Endodermal cell (in vitro differentiated cells): Measurements from ENCODE around the gene ATP6AP1. TPM values are rescaled to one million over a fixed set of nuclear protein-coding genes. Genes with fewer than 3 reads are reported as not detected.

Source experiments
- DNase-seq: peaks from one replicate; pipeline ENCODE4 v3.0.0-alpha.2; 2017
- H3K27ac ChIP-seq: 2 replicates; pipeline ENCODE4 v1.5.1; 2013; ENCODE audit warnings: mild to moderate bottlenecking, low read depth, low read length, moderate library complexity
- H3K27me3 ChIP-seq: 2 replicates; pipeline ENCODE4 v1.6.1; 2013; ENCODE audit warnings: mild to moderate bottlenecking, low read length, moderate library complexity; ENCODE audit not compliant: insufficient read depth, control insufficient read depth, poor library complexity, severe bottlenecking
- H3K36me3 ChIP-seq: 2 replicates; pipeline ENCODE4 v1.7.0; 2013; ENCODE audit warnings: mild to moderate bottlenecking, low read length, moderate library complexity; ENCODE audit not compliant: control insufficient read depth, insufficient read depth
- H3K4me1 ChIP-seq: one replicate; pipeline ENCODE4 v1.7.0; 2013; ENCODE audit warnings: low read length; ENCODE audit not compliant: control insufficient read depth, insufficient read depth
- H3K4me3 ChIP-seq: 2 replicates; pipeline ENCODE4 v1.5.1; 2013; ENCODE audit warnings: mild to moderate bottlenecking, low read length, moderate library complexity
- H3K9ac ChIP-seq: 2 replicates; pipeline ENCODE4 v1.6.1; 2013; ENCODE audit warnings: mild to moderate bottlenecking, low read length, moderate library complexity; ENCODE audit not compliant: poor library complexity, severe bottlenecking; ENCODE audit errors: extremely low read depth
- H3K9me3 ChIP-seq: 2 replicates; pipeline ENCODE4 v1.6.1; 2013; ENCODE audit warnings: mild to moderate bottlenecking, low read length, moderate library complexity; ENCODE audit not compliant: control insufficient read depth
- H3K27ac Mint-ChIP-seq: 2 replicates; pipeline ENCODE4 v1.8.0; 2020; ENCODE audit warnings: mixed read lengths
- H3K27me3 Mint-ChIP-seq: 2 replicates; pipeline ENCODE4 v1.8.0; 2021; ENCODE audit warnings: mild to moderate bottlenecking, mixed read lengths; ENCODE audit not compliant: insufficient read depth
- H3K36me3 Mint-ChIP-seq: 2 replicates; pipeline ENCODE4 v1.8.0; 2020; ENCODE audit warnings: low read depth, mixed read lengths
- H3K4me1 Mint-ChIP-seq: 2 replicates; pipeline ENCODE4 v1.8.0; 2020; ENCODE audit warnings: mixed read lengths
- H3K4me3 Mint-ChIP-seq: 2 replicates; pipeline ENCODE4 v1.8.0; 2020; ENCODE audit warnings: mild to moderate bottlenecking, moderate library complexity, mixed read lengths
- H3K9me3 Mint-ChIP-seq: 2 replicates; pipeline ENCODE4 v1.8.0; 2020; ENCODE audit warnings: mild to moderate bottlenecking, mixed read lengths
- CTCF ChIP-seq: fragments of 200-600 bp; sonication (generic); conservative IDR thresholded peaks from 2 replicates; pipeline ENCODE4 v1.5.0; 2021; ENCODE audit warnings: antibody characterized with exemption, mild to moderate bottlenecking
- WGBS, 2 experiments: methylation state at CpG; one replicate each; pipeline versions ENCODE4 v1.1.5 to v1.1.7; 2013; ENCODE audit warnings: missing lambda C conversion rate in 2 of 2, mixed read lengths in 1 of 2; ENCODE audit not compliant: insufficient coverage in 1 of 2, insufficient read length in 1 of 2; 5-methylcytosine and 5-hydroxymethylcytosine counted together
- total RNA-seq, 2 donors: library from RNA; stranded (reverse); fragmentation: NEBNext Ultra II Directional in 1 of 2; extraction: Animal tissue kit (Norgen Biotek cat#: 25700) in 1 of 2; gene quantifications; 2 replicates in 1 of 2; 3 replicates in 1 of 2; pipeline ENCODE4 v1.2.1, GENCODE V29; 2021

The ATP6AP1 gene
- total RNA-seq, 2 donors from 2014 or later: 61.6 to 66.8 TPM

GRCh38 chrX:154440623-154441357 is 12.3 kb downstream of the ATP6AP1 start:
- H3K4me1 Mint-ChIP-seq: no peaks in the 10 kb centered on the region
- Histone ChIP-seq H3K4me3 (no peak overlapping the region), H3K9ac (no peak overlapping the region), H3K27ac (no peak overlapping the region), H3K27me3 (no peaks in the 10 kb centered on the region), H3K9me3 (no peaks in the 10 kb centered on the region), H3K36me3 (peaks cover 22% of the 10 kb centered on the region), H3K4me1 (no peaks in the 10 kb centered on the region)
- no peak for TF ChIP-seq CTCF
- H3K4me3 Mint-ChIP-seq: no peak overlapping the region
- peaks cover 14% of the 10 kb centered on the region for H3K36me3 Mint-ChIP-seq
- no peak for DNase-seq
- WGBS, 2 experiments: 89% methylated on average over 17 of the region's 17 CpGs; no CpG with 5 or more reads in 1 of the 2 experiments
- no peak overlapping the region for H3K27ac Mint-ChIP-seq
- peaks cover 63% of the 10 kb centered on the region for H3K9me3 Mint-ChIP-seq
- H3K27me3 Mint-ChIP-seq: no peaks in the 10 kb centered on the region

GRCh38 chrX:154441564-154441963 is 13.1 kb downstream of the ATP6AP1 start:
- Mint-ChIP-seq H3K36me3 (peaks cover 18% of the 10 kb centered on the region), H3K4me1 (no peaks in the 10 kb centered on the region), H3K9me3 (peaks cover 65% of the 10 kb centered on the region), H3K4me3 (no peak overlapping the region), H3K27ac (no peak overlapping the region), H3K27me3 (no peaks in the 10 kb centered on the region)
- Histone ChIP-seq H3K9me3 (no peaks in the 10 kb centered on the region), H3K4me3 (no peak overlapping the region), H3K27ac (no peak overlapping the region), H3K36me3 (peaks cover 25% of the 10 kb centered on the region), H3K4me1 (no peaks in the 10 kb centered on the region), H3K9ac (no peak overlapping the region), H3K27me3 (no peaks in the 10 kb centered on the region)
- DNase-seq: no peak
- TF ChIP-seq CTCF: no peak
- 95% methylated on average over 11 of the region's 11 CpGs; no CpG with 5 or more reads in 1 of the 2 experiments for WGBS, 2 experiments

GRCh38 chrX:154441984-154442707 is 13.7 kb downstream of the ATP6AP1 start:
- H3K9ac ChIP-seq: no peak overlapping the region
- no peaks in the 10 kb centered on the region for H3K27me3 ChIP-seq
- peaks cover 24% of the 10 kb centered on the region for H3K36me3 Mint-ChIP-seq

More at GRCh38 chrX:154441984-154442707, 13.7 kb downstream of the ATP6AP1 start:
- H3K4me3 Mint-ChIP-seq: no peak overlapping the region
- TF ChIP-seq CTCF: no peak
- H3K4me1 Mint-ChIP-seq: no peaks in the 10 kb centered on the region
- no peaks in the 10 kb centered on the region for H3K27me3 Mint-ChIP-seq
- no peaks in the 10 kb centered on the region for H3K9me3 ChIP-seq
- H3K27ac Mint-ChIP-seq: no peak overlapping the region
- H3K4me3 ChIP-seq: no peak overlapping the region
- H3K36me3 ChIP-seq: peaks cover 29% of the 10 kb centered on the region
- H3K9me3 Mint-ChIP-seq: peaks cover 70% of the 10 kb centered on the region
- no peak overlapping the region for H3K27ac ChIP-seq
- WGBS, 2 experiments: 92 to 98% methylated on average over 12 to 21 of the region's 21 CpGs
- no peaks in the 10 kb centered on the region for H3K4me1 ChIP-seq
- DNase-seq: no peak
